ENCODE results near the gene DNAH17. TPM values are rescaled to one million over a fixed set of nuclear protein-coding genes. Genes with fewer than 3 reads are reported as not detected.

DNAH17 gene, protein sequence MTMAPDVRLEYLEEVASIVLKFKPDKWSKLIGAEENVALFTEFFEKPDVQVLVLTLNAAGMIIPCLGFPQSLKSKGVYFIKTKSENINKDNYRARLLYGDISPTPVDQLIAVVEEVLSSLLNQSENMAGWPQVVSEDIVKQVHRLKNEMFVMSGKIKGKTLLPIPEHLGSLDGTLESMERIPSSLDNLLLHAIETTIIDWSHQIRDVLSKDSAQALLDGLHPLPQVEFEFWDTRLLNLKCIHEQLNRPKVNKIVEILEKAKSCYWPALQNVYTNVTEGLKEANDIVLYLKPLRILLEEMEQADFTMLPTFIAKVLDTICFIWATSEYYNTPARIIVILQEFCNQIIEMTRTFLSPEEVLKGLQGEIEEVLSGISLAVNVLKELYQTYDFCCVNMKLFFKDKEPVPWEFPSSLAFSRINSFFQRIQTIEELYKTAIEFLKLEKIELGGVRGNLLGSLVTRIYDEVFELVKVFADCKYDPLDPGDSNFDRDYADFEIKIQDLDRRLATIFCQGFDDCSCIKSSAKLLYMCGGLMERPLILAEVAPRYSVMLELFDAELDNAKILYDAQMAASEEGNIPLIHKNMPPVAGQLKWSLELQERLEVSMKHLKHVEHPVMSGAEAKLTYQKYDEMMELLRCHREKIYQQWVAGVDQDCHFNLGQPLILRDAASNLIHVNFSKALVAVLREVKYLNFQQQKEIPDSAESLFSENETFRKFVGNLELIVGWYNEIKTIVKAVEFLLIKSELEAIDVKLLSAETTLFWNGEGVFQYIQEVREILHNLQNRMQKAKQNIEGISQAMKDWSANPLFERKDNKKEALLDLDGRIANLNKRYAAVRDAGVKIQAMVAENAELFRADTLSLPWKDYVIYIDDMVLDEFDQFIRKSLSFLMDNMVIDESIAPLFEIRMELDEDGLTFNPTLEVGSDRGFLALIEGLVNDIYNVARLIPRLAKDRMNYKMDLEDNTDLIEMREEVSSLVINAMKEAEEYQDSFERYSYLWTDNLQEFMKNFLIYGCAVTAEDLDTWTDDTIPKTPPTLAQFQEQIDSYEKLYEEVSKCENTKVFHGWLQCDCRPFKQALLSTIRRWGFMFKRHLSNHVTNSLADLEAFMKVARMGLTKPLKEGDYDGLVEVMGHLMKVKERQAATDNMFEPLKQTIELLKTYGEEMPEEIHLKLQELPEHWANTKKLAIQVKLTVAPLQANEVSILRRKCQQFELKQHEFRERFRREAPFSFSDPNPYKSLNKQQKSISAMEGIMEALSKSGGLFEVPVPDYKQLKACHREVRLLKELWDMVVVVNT (N-terminal part only)
- total RNA-seq (2016; rRNA removed; fragmentation: Illumina TruSeq; extraction: Trizol) (0.86 and 0.90 TPM in 2 replicates), polyA plus RNA-seq (2011; rRNA removed) (1.6 and 1.8 TPM in 2 replicates), polyA minus RNA-seq (2011; rRNA and poly(A)+ RNA removed; ENCODE audit: low replicate concordance) (2.5 and 3.0 TPM in 2 replicates), Bru-seq, nascent RNA (percentile 36 among the genes with signal in this experiment), BruChase-seq, experiment 1, labeled RNA remaining after a 6-hour chase (percentile 41 among the genes with signal in this experiment), BruChase-seq, experiment 2, labeled RNA remaining after a 2-hour chase (percentile 39 among the genes with signal in this experiment)
- total RNA-seq (2016; cell fraction: cytosol; rRNA removed; fragmentation: Illumina TruSeq; extraction: Trizol; ENCODE audit: low read depth) = 0.51 and 0.79 TPM in 2 replicates
- total RNA-seq (2016; cell fraction: insoluble cytoplasmic fraction; rRNA removed; fragmentation: Illumina TruSeq; extraction: Trizol) = 0.28 and 1.4 TPM in 2 replicates
- 0.34 and 0.46 TPM in 2 replicates for total RNA-seq (2016; cell fraction: membrane; rRNA removed; fragmentation: Illumina TruSeq; extraction: Trizol)
- 1.9 and 2.2 TPM in 2 replicates for total RNA-seq (2016; cell fraction: nucleus; rRNA removed; fragmentation: Illumina TruSeq; extraction: Trizol)
- 0.98 and 1.4 TPM in 2 replicates for polyA plus RNA-seq (2011; cell fraction: cytosol; rRNA removed)
- polyA plus RNA-seq (2011; cell fraction: nucleus; rRNA removed) = 8.8 and 9.2 TPM in 2 replicates
- polyA plus RNA-seq (2012) = 3.3 and 4.0 TPM in 2 replicates
- polyA plus RNA-seq (2016; cell fraction: cytosol; fragmentation: Illumina TruSeq; extraction: Trizol; ENCODE audit: low read depth) = 0.34 and 0.66 TPM in 2 replicates
- polyA plus RNA-seq (2016; cell fraction: insoluble cytoplasmic fraction; fragmentation: Illumina TruSeq; extraction: Trizol; ENCODE audit: low read depth) = 1.1 and 1.3 TPM in 2 replicates
- polyA plus RNA-seq (2016; cell fraction: membrane; fragmentation: Illumina TruSeq; extraction: Trizol; ENCODE audit: low read depth) = 0.31 and 1.2 TPM in 2 replicates
- 2.7 and 3.1 TPM in 2 replicates for polyA plus RNA-seq (2016; cell fraction: nucleus; fragmentation: Illumina TruSeq; extraction: Trizol; ENCODE audit: insufficient read depth, low read depth)
- 0.89 and 1.5 TPM in 2 replicates for polyA minus RNA-seq (2011; cell fraction: cytosol; rRNA and poly(A)+ RNA removed)
- polyA minus RNA-seq (2011; cell fraction: nucleus; rRNA and poly(A)+ RNA removed) = 6.1 and 6.3 TPM in 2 replicates
- long read RNA-seq, experiment 1 = 0 reads
- long read RNA-seq, experiment 2, partial matches to known transcripts = 2 of 4 reads
- long read RNA-seq, experiment 2, other reads (novel, unspliced or antisense) = 2 of 4 reads

DNA sequence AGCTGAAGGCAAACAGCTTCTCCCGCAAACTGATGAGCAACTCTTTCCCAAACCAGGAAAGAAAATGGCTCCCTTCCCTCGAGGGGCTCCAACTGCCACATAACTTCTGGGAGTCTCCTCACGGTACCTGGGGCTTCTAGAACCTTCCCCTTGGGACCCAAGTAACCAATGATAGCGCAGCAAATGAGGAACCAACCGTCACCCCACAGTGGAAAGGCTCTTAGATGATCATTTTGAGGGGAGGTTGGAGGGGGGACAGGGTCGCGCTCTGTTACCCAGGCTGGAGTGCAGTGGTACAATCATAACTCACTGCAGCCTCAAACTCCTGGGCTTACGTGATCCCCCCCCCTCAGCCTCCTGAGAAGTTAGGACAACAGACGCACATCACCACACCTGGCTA is at the start of gene DNAH17:
TSS of gene DNAH17 (minus strand) at position 101 of the 400 bp plus-strand sequence. CDS start 2,339 bp downstream, outside the sequence.
- ATAC-seq (no peak), FAIRE-seq (no peak), DNase-seq (ENCODE audit: low spot score) (no peak)
- Histone ChIP-seq H3K4me3 (replicated peaks in 1 of 3; ENCODE audit: insufficient read depth in 1 of 3, low read depth in 2 of 3, low read length in 3 of 3) (no peak within 1 kb of the TSS), H3K36me3 (replicated peaks in 1 of 2; ENCODE audit: control insufficient read depth in 1 of 2, insufficient read depth in 2 of 2, low read length in 2 of 2) (no peaks in the 10 kb centered on the region), H3K9me3 (ENCODE audit: low read length) (no peaks in the 10 kb centered on the region), H3K9ac (ENCODE audit: insufficient read depth, low read depth, low read length) (no peak within 1 kb of the TSS), H3K4me1 (ENCODE audit: insufficient read depth, low read length) (0 out of 2 replicates have a peak, but pooled peaks cover 5% of the 10 kb centered on the region), H3K27me3 (ENCODE audit: control insufficient read depth in 1 of 2, insufficient read depth in 2 of 2, low read length in 2 of 2) (no peaks in the 10 kb centered on the region; a peak in 1 of 5 replicates), H4K20me1 (ENCODE audit: insufficient read depth, low read length) (no peaks in the 10 kb centered on the region), H3K4me2 (ENCODE audit: low read depth, low read length) (no peak within 1 kb of the TSS), H3K79me2 (ENCODE audit: insufficient read depth, low read length) (no peaks in the 10 kb centered on the region), H3K27ac (ENCODE audit: extremely low read length, insufficient read depth, low read length) (no peak within 1 kb of the TSS), H2AFZ (ENCODE audit: low read length) (no peak within 1 kb of the TSS)
- intact Hi-C loops (cut with micrococcal nuclease; ENCODE audit: unreplicated experiment) (no loop called here), in situ Hi-C loops (cut with HindIII; ENCODE audit: extremely low pct_ligation_motif_present, low pct_unique_long_range_greater_than_20kb) (no loop called here)
- 76% methylated on average over 9 of the region's 9 CpGs for WGBS (ENCODE audit: low lambda C conversion rate)
- ChIA-PET POLR2A (no interaction called here), CTCF (ENCODE audit: low intra/inter-chr PET ratio, low total read pairs) (no interaction called here)
- no TSS peak for BruUV-seq (replicated peaks)
- TF ChIP-seq BRD4 (CRISPR knock-in tag; IDR thresholded peaks at IDR 0.05) (no peak), ZNF558 (CRISPR knock-in tag; IDR thresholded peaks at IDR 0.05; ENCODE audit: borderline replicate concordance) (no peak), ZNF256 (CRISPR knock-in tag; conservative IDR thresholded peaks at IDR 0.05) (no peak), ZNF749 (CRISPR knock-in tag; IDR thresholded peaks at IDR 0.05; ENCODE audit: borderline replicate concordance) (no peak), ADNP (CRISPR knock-in tag; IDR thresholded peaks at IDR 0.05) (no peak), JUN (CRISPR knock-in tag; IDR thresholded peaks at IDR 0.05) (no peak), ZNF768 (CRISPR knock-in tag; IDR thresholded peaks at IDR 0.05) (no peak)
- TF ChIP-seq, protein P1, sequence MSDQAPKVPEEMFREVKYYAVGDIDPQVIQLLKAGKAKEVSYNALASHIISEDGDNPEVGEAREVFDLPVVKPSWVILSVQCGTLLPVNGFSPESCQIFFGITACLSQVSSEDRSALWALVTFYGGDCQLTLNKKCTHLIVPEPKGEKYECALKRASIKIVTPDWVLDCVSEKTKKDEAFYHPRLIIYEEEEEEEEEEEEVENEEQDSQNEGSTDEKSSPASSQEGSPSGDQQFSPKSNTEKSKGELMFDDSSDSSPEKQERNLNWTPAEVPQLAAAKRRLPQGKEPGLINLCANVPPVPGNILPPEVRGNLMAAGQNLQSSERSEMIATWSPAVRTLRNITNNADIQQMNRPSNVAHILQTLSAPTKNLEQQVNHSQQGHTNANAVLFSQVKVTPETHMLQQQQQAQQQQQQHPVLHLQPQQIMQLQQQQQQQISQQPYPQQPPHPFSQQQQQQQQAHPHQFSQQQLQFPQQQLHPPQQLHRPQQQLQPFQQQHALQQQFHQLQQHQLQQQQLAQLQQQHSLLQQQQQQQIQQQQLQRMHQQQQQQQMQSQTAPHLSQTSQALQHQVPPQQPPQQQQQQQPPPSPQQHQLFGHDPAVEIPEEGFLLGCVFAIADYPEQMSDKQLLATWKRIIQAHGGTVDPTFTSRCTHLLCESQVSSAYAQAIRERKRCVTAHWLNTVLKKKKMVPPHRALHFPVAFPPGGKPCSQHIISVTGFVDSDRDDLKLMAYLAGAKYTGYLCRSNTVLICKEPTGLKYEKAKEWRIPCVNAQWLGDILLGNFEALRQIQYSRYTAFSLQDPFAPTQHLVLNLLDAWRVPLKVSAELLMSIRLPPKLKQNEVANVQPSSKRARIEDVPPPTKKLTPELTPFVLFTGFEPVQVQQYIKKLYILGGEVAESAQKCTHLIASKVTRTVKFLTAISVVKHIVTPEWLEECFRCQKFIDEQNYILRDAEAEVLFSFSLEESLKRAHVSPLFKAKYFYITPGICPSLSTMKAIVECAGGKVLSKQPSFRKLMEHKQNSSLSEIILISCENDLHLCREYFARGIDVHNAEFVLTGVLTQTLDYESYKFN (CRISPR knock-in tag; conservative IDR thresholded peaks at IDR 0.05) = no peak
- TF ChIP-seq, protein P2, sequence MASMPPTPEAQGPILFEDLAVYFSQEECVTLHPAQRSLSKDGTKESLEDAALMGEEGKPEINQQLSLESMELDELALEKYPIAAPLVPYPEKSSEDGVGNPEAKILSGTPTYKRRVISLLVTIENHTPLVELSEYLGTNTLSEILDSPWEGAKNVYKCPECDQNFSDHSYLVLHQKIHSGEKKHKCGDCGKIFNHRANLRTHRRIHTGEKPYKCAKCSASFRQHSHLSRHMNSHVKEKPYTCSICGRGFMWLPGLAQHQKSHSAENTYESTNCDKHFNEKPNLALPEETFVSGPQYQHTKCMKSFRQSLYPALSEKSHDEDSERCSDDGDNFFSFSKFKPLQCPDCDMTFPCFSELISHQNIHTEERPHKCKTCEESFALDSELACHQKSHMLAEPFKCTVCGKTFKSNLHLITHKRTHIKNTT (CRISPR knock-in tag; IDR thresholded peaks at IDR 0.05) = no peak

All from HepG2 (cell line).